Measurements from ENCODE around the gene H1-8. TPM values are rescaled to one million over a fixed set of nuclear protein-coding genes. Genes with fewer than 3 reads are reported as not detected.

Gene H1-8
- total and polyA plus RNA-seq, 9 of the 15 experiments (the other 6 are each of a cell fraction or from before 2014, with no cell fraction given) = not detected

DNA sequence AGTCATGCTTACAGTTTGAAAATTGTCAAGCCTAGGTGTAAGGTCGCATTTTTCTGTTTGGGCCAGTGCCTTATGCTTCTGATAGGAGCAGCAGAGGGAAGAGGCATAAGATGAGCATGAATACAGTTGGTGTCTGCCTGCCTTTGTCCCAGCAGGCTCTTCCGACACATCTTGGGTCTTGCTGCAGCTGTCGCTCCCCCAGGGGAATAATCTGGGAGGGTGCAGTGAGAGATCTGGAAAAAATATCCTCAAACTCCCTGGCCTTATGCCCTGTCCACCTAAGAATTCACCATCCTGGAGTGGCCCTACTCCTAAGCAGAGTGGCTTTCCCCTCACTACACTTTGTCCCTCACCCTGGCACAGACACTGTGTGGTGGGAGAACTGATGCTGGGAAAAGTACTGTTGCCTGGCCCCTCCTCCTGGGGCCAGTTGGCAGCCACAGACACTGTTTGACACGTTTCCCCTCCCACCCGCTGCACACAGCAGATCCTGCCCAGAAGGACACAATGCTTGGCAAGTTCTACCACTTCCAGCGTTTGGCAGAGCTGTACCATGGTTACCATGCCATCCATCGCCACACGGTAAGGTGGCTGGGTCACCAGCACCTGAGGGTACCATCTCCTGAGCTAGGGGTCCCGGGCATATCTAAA is 35.7 kb upstream of the H1-8 start (continued):
- TF ChIP-seq, protein P1, sequence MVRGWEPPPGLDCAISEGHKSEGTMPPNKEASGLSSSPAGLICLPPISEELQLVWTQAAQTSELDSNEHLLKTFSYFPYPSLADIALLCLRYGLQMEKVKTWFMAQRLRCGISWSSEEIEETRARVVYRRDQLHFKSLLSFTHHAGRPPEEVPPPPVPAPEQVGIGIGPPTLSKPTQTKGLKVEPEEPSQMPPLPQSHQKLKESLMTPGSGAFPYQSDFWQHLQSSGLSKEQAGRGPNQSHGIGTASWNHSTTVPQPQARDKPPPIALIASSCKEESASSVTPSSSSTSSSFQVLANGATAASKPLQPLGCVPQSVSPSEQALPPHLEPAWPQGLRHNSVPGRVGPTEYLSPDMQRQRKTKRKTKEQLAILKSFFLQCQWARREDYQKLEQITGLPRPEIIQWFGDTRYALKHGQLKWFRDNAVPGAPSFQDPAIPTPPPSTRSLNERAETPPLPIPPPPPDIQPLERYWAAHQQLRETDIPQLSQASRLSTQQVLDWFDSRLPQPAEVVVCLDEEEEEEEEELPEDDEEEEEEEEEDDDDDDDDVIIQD (CRISPR knock-in tag; IDR thresholded peaks at IDR 0.05) = no peak

DNA sequence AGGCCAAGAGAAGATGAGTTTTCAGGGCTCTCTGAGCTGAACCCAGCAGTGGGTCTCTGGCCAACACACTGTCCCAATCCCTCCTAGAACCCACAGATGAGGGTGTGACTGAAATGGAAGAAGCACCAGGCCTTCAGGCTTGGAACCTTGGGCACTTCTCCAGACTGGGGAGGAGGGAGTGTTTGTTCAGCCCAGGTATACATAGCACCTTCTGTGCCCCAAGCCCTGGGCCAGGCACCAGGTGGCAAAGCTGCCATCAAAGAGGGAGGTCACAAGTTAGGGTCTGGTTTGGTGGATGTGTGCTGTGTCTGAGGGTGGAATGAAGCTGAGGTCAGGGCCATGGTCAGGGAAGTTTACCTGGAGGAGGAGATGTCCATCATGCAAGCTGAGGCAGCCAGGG is 30.4 kb upstream of the H1-8 start:
- no peak overlapping the region for H3K27ac ChIP-seq (ENCODE audit: extremely low read depth, low read depth, low read length)
- no TSS peak for BruUV-seq (replicated peaks)
- no peak overlapping the region for H3K9ac ChIP-seq (ENCODE audit: insufficient read depth in 1 of 2, low read depth in 2 of 2, low read length in 2 of 2)
- TF ChIP-seq HCFC1 (IDR thresholded peaks at IDR 0.05; ENCODE audit: low read depth, low read length) (no peak), RUNX1 (IDR thresholded peaks at IDR 0.05; ENCODE audit: low read depth) (no peak), POLR3G (IDR thresholded peaks at IDR 0.05; ENCODE audit: extremely low read depth, insufficient read length, insufficient replicate concordance) (no peak)
- no peaks in the 10 kb centered on the region for H3K9me1 ChIP-seq (ENCODE audit: control insufficient read depth, insufficient read depth, low read length)
- H3K4me1 ChIP-seq (replicated peaks in 1 of 2; ENCODE audit: control insufficient read depth in 2 of 2, insufficient read depth in 2 of 2, low read length in 2 of 2) = no peaks in the 10 kb centered on the region
- no peaks in the 10 kb centered on the region for H4K20me1 ChIP-seq (replicated peaks; ENCODE audit: control insufficient read depth, insufficient read depth, low read length)
- H3K9me3 ChIP-seq (replicated peaks; ENCODE audit: control insufficient read depth, insufficient read depth, low read depth, low read length) = no peaks in the 10 kb centered on the region
- no peak overlapping the region for H3K4me3 ChIP-seq
- DNase-seq (ENCODE audit: extremely low read depth in 1 of 4, low spot score in 3 of 4) = no peak
- H3K36me3 ChIP-seq (ENCODE audit: control insufficient read depth, insufficient read depth, low read length) = no peaks in the 10 kb centered on the region
- intact Hi-C loops (cut with micrococcal nuclease) = no loop called here
- POLR2A ChIA-PET = interaction anchor here (0.6 to 1.2 kb wide), 3 partner anchors 9 to 113 kb away, joined by 3 read pairs; no protein-coding TSS in a partner anchor
- H3K79me2 ChIP-seq (ENCODE audit: control insufficient read depth, insufficient read depth, low read length) = no peaks in the 10 kb centered on the region
- no peak overlapping the region for H2AFZ ChIP-seq (ENCODE audit: low read depth, low read length)
- ATAC-seq = no peak
- FAIRE-seq = no peak
- CTCF ChIA-PET (ENCODE audit: low intra/inter-chr PET ratio) = no interaction called here
- no peak overlapping the region for H3K4me2 ChIP-seq (ENCODE audit: insufficient read depth, low read length)
- no peaks in the 10 kb centered on the region for H3K27me3 ChIP-seq (ENCODE audit: control insufficient read depth in 2 of 2, insufficient read depth in 2 of 2, low read length in 2 of 2)
- in situ Hi-C loops (cut with MboI) = no loop called here
